ENCODE measurements around the gene TP53BP1. TPM values are rescaled to one million over a fixed set of nuclear protein-coding genes. Genes with fewer than 3 reads are reported as not detected.

The TP53BP1 gene
- total RNA-seq, 2 donors from 2014 or later = 23.1 to 34.2 TPM

- TF ChIP-seq CTCF (IDR thresholded peaks at IDR 0.05) = no peak
- peak within 1 kb of the TSS; percentile 53 to 60 for H3K4me3 ChIP-seq
- H3K4me1 ChIP-seq = peaks cover 0 to 47% of the 10 kb centered on the region in 2 donors
- H3K27ac ChIP-seq = peak within 1 kb of the TSS; percentile 85 to 86
- peaks cover 22% of the 10 kb centered on the region for H3K36me3 ChIP-seq
- H3K27me3 ChIP-seq = no peaks in the 10 kb centered on the region
- DNase-seq (ENCODE audit: low spot score) = peak; percentile 74
- no peaks in the 10 kb centered on the region for H3K9me3 ChIP-seq
These were observed 24.6 kb upstream of the TP53BP1 start, which contains the start of gene MAP1A for GRCh38 chr15:43517354-43518196. Gene MAP1A, plus strand, starts transcription at chr15:43517608. Its CDS starts 3,866 bp downstream, at chr15:43521474.

- no peak for TF ChIP-seq CTCF (IDR thresholded peaks at IDR 0.05)
These were observed 23.9 kb upstream of the TP53BP1 start for GRCh38 chr15:43516801-43517353.

GRCh38 chr15:43516185-43516584, 23.2 kb upstream of the TP53BP1 start:
- peaks cover 0 to 54% of the 10 kb centered on the region in 2 donors for H3K4me1 ChIP-seq
- H3K27me3 ChIP-seq = no peaks in the 10 kb centered on the region
- peak; percentile 87 for DNase-seq (ENCODE audit: low spot score)
- H3K27ac ChIP-seq = peak overlapping the region; percentile 85 to 86
- peaks cover 8% of the 10 kb centered on the region for H3K36me3 ChIP-seq
- TF ChIP-seq CTCF (IDR thresholded peaks at IDR 0.05) = no peak
- H3K4me3 ChIP-seq = peak overlapping the region in 1 of 2 donors; percentile 60
- no peaks in the 10 kb centered on the region for H3K9me3 ChIP-seq

More at GRCh38 chr15:43516801-43517353, 23.9 kb upstream of the TP53BP1 start:
- Histone ChIP-seq H3K27me3 (no peaks in the 10 kb centered on the region), H3K9me3 (no peaks in the 10 kb centered on the region), H3K4me3 (peak overlapping the region; percentile 53 to 60), H3K36me3 (peaks cover 15% of the 10 kb centered on the region), H3K4me1 (peaks cover 0 to 47% of the 10 kb centered on the region in 2 donors), H3K27ac (peak overlapping the region; percentile 85 to 86)
- DNase-seq (ENCODE audit: low spot score) = peak; percentile 49

- Histone ChIP-seq H3K27ac (peak overlapping the region; percentile 85 to 86), H3K4me3 (no peak overlapping the region), H3K27me3 (no peaks in the 10 kb centered on the region), H3K4me1 (peaks cover 0 to 57% of the 10 kb centered on the region in 2 donors), H3K9me3 (no peaks in the 10 kb centered on the region), H3K36me3 (peaks cover 4% of the 10 kb centered on the region)
- TF ChIP-seq CTCF (IDR thresholded peaks at IDR 0.05) = no peak
- peak; percentile 50 for DNase-seq (ENCODE audit: low spot score)
These were observed 22.8 kb upstream of the TP53BP1 start for GRCh38 chr15:43515741-43516140.

- Histone ChIP-seq H3K27me3 (no peaks in the 10 kb centered on the region), H3K27ac (peak overlapping the region; percentile 36 to 60), H3K4me1 (peaks cover 0 to 65% of the 10 kb centered on the region in 2 donors), H3K36me3 (no peaks in the 10 kb centered on the region), H3K9me3 (no peaks in the 10 kb centered on the region), H3K4me3 (no peak overlapping the region)
- TF ChIP-seq CTCF (IDR thresholded peaks at IDR 0.05) = peak; percentile 36 to 61
- peak; percentile 72 for DNase-seq (ENCODE audit: low spot score)
These were observed 21.5 kb upstream of the TP53BP1 start for GRCh38 chr15:43514241-43515057.

All from right atrium auricular region (tissue), 2 donors.